Central memory CD8-positive, alpha-beta T cell (primary cell): ENCODE results near the gene TRAPPC3.

ENCODE experiments used
- ATAC-seq: fragments of 150-1000 bp; cut with Tn5 transposase; replicated peaks from 2 replicates; pipeline ENCODE4 v1.10.0; 2022; ENCODE audit warnings: mild to moderate bottlenecking, moderate FRiP score, moderate number of reproducible peaks; ENCODE audit not compliant: poor library complexity, severe bottlenecking; ENCODE audit errors: extremely low read depth
- DNase-seq, 2 donors: peaks; one replicate each; pipeline ENCODE4 v3.0.0; 2021; ENCODE audit warnings: low spot score in 2 of 2
- H3K27ac Mint-ChIP-seq: one replicate; pipeline ENCODE4 v1.8.0; 2022; ENCODE audit warnings: low read depth, mild to moderate bottlenecking, moderate library complexity, mixed read lengths
- H3K27me3 Mint-ChIP-seq: one replicate; pipeline ENCODE4 v1.8.0; 2022; ENCODE audit warnings: mixed read lengths
- H3K36me3 Mint-ChIP-seq: one replicate; pipeline ENCODE4 v1.8.0; 2022; ENCODE audit warnings: mild to moderate bottlenecking, moderate library complexity, mixed read lengths; ENCODE audit not compliant: insufficient read depth
- H3K4me1 Mint-ChIP-seq: one replicate; pipeline ENCODE4 v1.8.0; 2022; ENCODE audit warnings: mixed read lengths
- H3K4me3 Mint-ChIP-seq: one replicate; pipeline ENCODE4 v1.8.0; 2022; ENCODE audit warnings: mild to moderate bottlenecking, moderate library complexity, mixed read lengths
- H3K9me3 Mint-ChIP-seq: one replicate; pipeline ENCODE4 v1.8.0; 2022; ENCODE audit warnings: mixed read lengths

The TRAPPC3 gene

GRCh38 chr1:36137776-36138175 lies 11.5 kb downstream of the TRAPPC3 start:
- Mint-ChIP-seq H3K36me3 (peaks cover 34% of the 10 kb centered on the region), H3K4me1 (peaks cover 14% of the 10 kb centered on the region), H3K9me3 (no peaks in the 10 kb centered on the region), H3K4me3 (no peak overlapping the region), H3K27ac (no peak overlapping the region), H3K27me3 (no peaks in the 10 kb centered on the region)
- ATAC-seq (no peak), DNase-seq (no peak)

- H3K36me3 Mint-ChIP-seq = peaks cover 34% of the 10 kb centered on the region
Measured at GRCh38 chr1:36137226-36137625, 12.1 kb downstream of the TRAPPC3 start.

GRCh38 chr1:36136535-36136934 lies 12.8 kb downstream of the TRAPPC3 start:
- H3K9me3 Mint-ChIP-seq = no peaks in the 10 kb centered on the region
- peaks cover 34% of the 10 kb centered on the region for H3K36me3 Mint-ChIP-seq
- no peak overlapping the region for H3K27ac Mint-ChIP-seq
- DNase-seq (no peak), ATAC-seq (no peak)
- H3K4me3 Mint-ChIP-seq = no peak overlapping the region
- peaks cover 6% of the 10 kb centered on the region for H3K4me1 Mint-ChIP-seq
- H3K27me3 Mint-ChIP-seq = no peaks in the 10 kb centered on the region

More at GRCh38 chr1:36137226-36137625, 12.1 kb downstream of the TRAPPC3 start:
- H3K4me3 Mint-ChIP-seq = no peak overlapping the region
- H3K27ac Mint-ChIP-seq = no peak overlapping the region
- DNase-seq (no peak), ATAC-seq (no peak)
- peaks cover 13% of the 10 kb centered on the region for H3K4me1 Mint-ChIP-seq
- no peaks in the 10 kb centered on the region for H3K27me3 Mint-ChIP-seq
- H3K9me3 Mint-ChIP-seq = no peaks in the 10 kb centered on the region

GRCh38 chr1:36135796-36136195 lies 13.5 kb downstream of the TRAPPC3 start:
- ATAC-seq (no peak), DNase-seq (no peak)
- H3K27ac Mint-ChIP-seq = no peak overlapping the region
- H3K36me3 Mint-ChIP-seq = peaks cover 32% of the 10 kb centered on the region
- no peaks in the 10 kb centered on the region for H3K9me3 Mint-ChIP-seq
- H3K4me3 Mint-ChIP-seq = no peak overlapping the region
- H3K4me1 Mint-ChIP-seq = no peaks in the 10 kb centered on the region
- no peaks in the 10 kb centered on the region for H3K27me3 Mint-ChIP-seq

GRCh38 chr1:36135330-36135667 lies 14.0 kb downstream of the TRAPPC3 start:
- H3K36me3 Mint-ChIP-seq = peaks cover 32% of the 10 kb centered on the region
- no peak overlapping the region for H3K27ac Mint-ChIP-seq
- no peaks in the 10 kb centered on the region for H3K27me3 Mint-ChIP-seq
- no peaks in the 10 kb centered on the region for H3K4me1 Mint-ChIP-seq
- H3K9me3 Mint-ChIP-seq = no peaks in the 10 kb centered on the region
- no peak overlapping the region for H3K4me3 Mint-ChIP-seq
- DNase-seq = no peak
- no peak for ATAC-seq

- ATAC-seq (no peak), DNase-seq (no peak)
- peaks cover 28% of the 10 kb centered on the region for H3K36me3 Mint-ChIP-seq
- H3K4me3 Mint-ChIP-seq = no peak overlapping the region
- H3K4me1 Mint-ChIP-seq = no peaks in the 10 kb centered on the region
- no peaks in the 10 kb centered on the region for H3K27me3 Mint-ChIP-seq
- no peaks in the 10 kb centered on the region for H3K9me3 Mint-ChIP-seq
- no peak overlapping the region for H3K27ac Mint-ChIP-seq
Measured at GRCh38 chr1:36134505-36135329, 14.6 kb downstream of the TRAPPC3 start.

GRCh38 chr1:36134031-36134430 lies 15.3 kb downstream of the TRAPPC3 start:
- ATAC-seq (no peak), DNase-seq (no peak)
- Mint-ChIP-seq H3K9me3 (no peaks in the 10 kb centered on the region), H3K36me3 (peaks cover 24% of the 10 kb centered on the region), H3K4me3 (no peak overlapping the region), H3K4me1 (no peaks in the 10 kb centered on the region), H3K27me3 (no peaks in the 10 kb centered on the region), H3K27ac (no peak overlapping the region)

GRCh38 chr1:36133484-36133883 lies 15.8 kb downstream of the TRAPPC3 start:
- H3K4me1 Mint-ChIP-seq = no peaks in the 10 kb centered on the region
- H3K9me3 Mint-ChIP-seq = no peaks in the 10 kb centered on the region
- H3K4me3 Mint-ChIP-seq = no peak overlapping the region
- peaks cover 20% of the 10 kb centered on the region for H3K36me3 Mint-ChIP-seq
- ATAC-seq (no peak), DNase-seq (no peak)
- H3K27ac Mint-ChIP-seq = no peak overlapping the region
- no peaks in the 10 kb centered on the region for H3K27me3 Mint-ChIP-seq

- H3K4me3 Mint-ChIP-seq = no peak overlapping the region
- H3K27ac Mint-ChIP-seq = no peak overlapping the region
- H3K36me3 Mint-ChIP-seq = peaks cover 11% of the 10 kb centered on the region
- no peaks in the 10 kb centered on the region for H3K27me3 Mint-ChIP-seq
- ATAC-seq (no peak), DNase-seq (no peak)
- no peaks in the 10 kb centered on the region for H3K9me3 Mint-ChIP-seq
- peaks cover 1% of the 10 kb centered on the region for H3K4me1 Mint-ChIP-seq
Measured at GRCh38 chr1:36132029-36132428, 17.3 kb downstream of the TRAPPC3 start.

- peaks cover 21% of the 10 kb centered on the region for H3K4me1 Mint-ChIP-seq
- H3K27ac Mint-ChIP-seq = no peak overlapping the region
- no peak overlapping the region for H3K4me3 Mint-ChIP-seq
- peaks cover 8% of the 10 kb centered on the region for H3K36me3 Mint-ChIP-seq
- H3K9me3 Mint-ChIP-seq = no peaks in the 10 kb centered on the region
- H3K27me3 Mint-ChIP-seq = peaks cover 22% of the 10 kb centered on the region
- DNase-seq (no peak), ATAC-seq (no peak)
Measured at GRCh38 chr1:36128905-36129206, 20.4 kb downstream of the TRAPPC3 start.

GRCh38 chr1:36128126-36128904 lies 21.0 kb downstream of the TRAPPC3 start:
- peaks cover 27% of the 10 kb centered on the region for H3K27me3 Mint-ChIP-seq
- no peak for ATAC-seq
- H3K36me3 Mint-ChIP-seq = peaks cover 8% of the 10 kb centered on the region
- H3K4me3 Mint-ChIP-seq = no peak overlapping the region
- DNase-seq = no peak
- H3K9me3 Mint-ChIP-seq = no peaks in the 10 kb centered on the region
- H3K4me1 Mint-ChIP-seq = peaks cover 25% of the 10 kb centered on the region
- no peak overlapping the region for H3K27ac Mint-ChIP-seq

- Mint-ChIP-seq H3K27ac (no peak overlapping the region), H3K4me3 (no peak overlapping the region), H3K27me3 (peaks cover 41% of the 10 kb centered on the region), H3K36me3 (peaks cover 8% of the 10 kb centered on the region), H3K9me3 (no peaks in the 10 kb centered on the region), H3K4me1 (peaks cover 27% of the 10 kb centered on the region)
- ATAC-seq (no peak), DNase-seq (no peak)
Measured at GRCh38 chr1:36126797-36127500, 22.3 kb downstream of the TRAPPC3 start.
